CD14-positive monocyte (primary cell): ENCODE data around the gene LCE3B. TPM values are rescaled to one million over a fixed set of nuclear protein-coding genes. Genes with fewer than 3 reads are reported as not detected.

ENCODE experiments used
- DNase-seq, 3 donors: peaks; one replicate each; pipeline ENCODE4 v3.0.0-alpha.2; 2011 to 2022
- H2AFZ ChIP-seq: 2 replicates; pipeline ENCODE4 v1.6.0; 2012; ENCODE audit warnings: mild to moderate bottlenecking, low read depth, low read length, inconsistent platforms; ENCODE audit not compliant: insufficient read depth, poor library complexity, severe bottlenecking
- H3K27ac ChIP-seq, 2 donors: 1 replicate in 1 of 2; 2 replicates in 1 of 2; pipeline ENCODE4 v1.5.1; 2012 to 2013; ENCODE audit warnings: low read length in 2 of 2, control low read depth in 1 of 2, inconsistent platforms in 1 of 2, low read depth in 1 of 2, mild to moderate bottlenecking in 1 of 2
- H3K27me3 ChIP-seq, 2 donors: one replicate each; pipeline versions ENCODE4 v1.6.0 to v1.6.1; 2011 to 2013; ENCODE audit warnings: low read length in 2 of 2; ENCODE audit not compliant: control insufficient read depth in 2 of 2, insufficient read depth in 2 of 2
- H3K36me3 ChIP-seq, 2 donors: replicated peaks in 1 of 2; 1 replicate in 1 of 2; 2 replicates in 1 of 2; pipeline versions ENCODE4 v1.5.1 to v1.6.1; 2012 to 2013; ENCODE audit warnings: low read length in 2 of 2, control low read depth in 1 of 2, inconsistent platforms in 1 of 2, mild to moderate bottlenecking in 1 of 2; ENCODE audit not compliant: insufficient read depth in 2 of 2, control insufficient read depth in 1 of 2
- H3K4me1 ChIP-seq, 2 donors: 1 replicate in 1 of 2; 2 replicates in 1 of 2; pipeline versions ENCODE4 v1.5.1 to v1.6.1; 2012 to 2013; ENCODE audit warnings: low read length in 2 of 2, control low read depth in 1 of 2, inconsistent platforms in 1 of 2, mild to moderate bottlenecking in 1 of 2, moderate library complexity in 1 of 2; ENCODE audit not compliant: insufficient read depth in 2 of 2, control insufficient read depth in 1 of 2
- H3K4me2 ChIP-seq: replicated peaks from 2 replicates; pipeline ENCODE3; 2012; ENCODE audit warnings: low read length, moderate library complexity, mild to moderate bottlenecking; ENCODE audit not compliant: poor library complexity, severe bottlenecking; ENCODE audit errors: extremely low read depth
- H3K4me3 ChIP-seq, 3 experiments: fragments of 200-600 bp in 1 of 3; sonication (generic) in 1 of 3; replicated peaks in 1 of 3; 1 replicate in 2 of 3; 2 replicates in 1 of 3; pipeline ENCODE4 v1.5.1; 2011 to 2013; ENCODE audit warnings: low read length in 3 of 3, mild to moderate bottlenecking in 3 of 3, control low read depth in 2 of 3, low read depth in 2 of 3, inconsistent platforms in 1 of 3, moderate library complexity in 1 of 3
- H3K79me2 ChIP-seq: 2 replicates; pipeline ENCODE4 v1.6.0; 2012; ENCODE audit warnings: mild to moderate bottlenecking, control low read depth, inconsistent platforms, low read length, moderate library complexity; ENCODE audit not compliant: insufficient read depth
- H3K9ac ChIP-seq: 2 replicates; pipeline ENCODE4 v1.6.0; 2017; ENCODE audit warnings: low read length, mild to moderate bottlenecking; ENCODE audit not compliant: insufficient read depth, poor library complexity, severe bottlenecking
- H3K9me3 ChIP-seq, 2 donors: replicated peaks in 1 of 2; 1 replicate in 1 of 2; 2 replicates in 1 of 2; pipeline versions ENCODE4 v1.5.1 to v1.6.1; 2012 to 2013; ENCODE audit warnings: low read length in 2 of 2, control low read depth in 1 of 2; ENCODE audit not compliant: control insufficient read depth in 1 of 2, insufficient read depth in 1 of 2
- H4K20me1 ChIP-seq: 2 replicates; pipeline ENCODE4 v1.6.0; 2012; ENCODE audit warnings: mild to moderate bottlenecking, low read length, control low read depth, moderate library complexity; ENCODE audit not compliant: insufficient read depth
- H3K27ac Mint-ChIP-seq, 7 donors: one replicate each; pipeline ENCODE4 v1.8.0; 2020; ENCODE audit warnings: mild to moderate bottlenecking in 7 of 7, mixed read lengths in 7 of 7, moderate library complexity in 6 of 7, inconsistent platforms in 2 of 7
- H3K27me3 Mint-ChIP-seq, 3 donors: one replicate each; pipeline ENCODE4 v1.8.0; 2021 to 2022; ENCODE audit warnings: low read depth in 3 of 3, mild to moderate bottlenecking in 3 of 3, mixed read lengths in 3 of 3, moderate library complexity in 3 of 3, inconsistent platforms in 1 of 3
- H3K36me3 Mint-ChIP-seq, 2 donors: one replicate each; pipeline ENCODE4 v1.8.0; 2020; ENCODE audit warnings: mixed read lengths in 2 of 2, inconsistent platforms in 1 of 2, mild to moderate bottlenecking in 1 of 2
- H3K4me1 Mint-ChIP-seq: one replicate; pipeline ENCODE4 v1.8.0; 2020; ENCODE audit warnings: mild to moderate bottlenecking, mixed read lengths
- H3K4me3 Mint-ChIP-seq, 2 donors: one replicate each; pipeline ENCODE4 v1.8.0; 2020; ENCODE audit warnings: mild to moderate bottlenecking in 2 of 2, mixed read lengths in 2 of 2, moderate library complexity in 1 of 2
- H3K9me3 Mint-ChIP-seq, 7 donors: one replicate each; pipeline ENCODE4 v1.8.0; 2020 to 2022; ENCODE audit warnings: mixed read lengths in 7 of 7, mild to moderate bottlenecking in 6 of 7, moderate library complexity in 6 of 7, inconsistent platforms in 2 of 7
- CTCF ChIP-seq: fragments of 200-600 bp; IDR thresholded peaks from one replicate; pipeline ENCODE4 v1.8.0; 2022; ENCODE audit warnings: antibody characterized with exemption, mild to moderate bottlenecking
- WGBS: methylation state at CpG from one replicate; pipeline ENCODE4 v1.1.5; 2013; ENCODE audit warnings: missing lambda C conversion rate; ENCODE audit not compliant: insufficient coverage; 5-methylcytosine and 5-hydroxymethylcytosine counted together
- intact Hi-C, 2 donors: fragments of 100-400 bp; cut with micrococcal nuclease; formaldehyde crosslinking; loops; one replicate each; pipeline versions ENCODE4 v1.15.0 to v1.15.1; 2023
- polyA plus RNA-seq, 3 donors: library from polyadenylated mRNA; depleted of rRNA in 1 of 3; unstranded in 2 of 3; stranded (reverse) in 1 of 3; fragments of 300-500 nt in 2 of 3; fragments of >200 nt in 1 of 3; fragmentation: Illumina TruSeq in 2 of 3; gene quantifications; 1 replicate in 2 of 3; 2 replicates in 1 of 3; pipeline ENCODE4 v1.2.3, GENCODE V29; 2012 to 2021

Gene LCE3B
- polyA plus RNA-seq, 3 donors: not detected

- H3K36me3 Mint-ChIP-seq: no peaks in the 10 kb centered on the region
- intact Hi-C loops: no loop called here
- Histone ChIP-seq H3K27me3 (no peaks in the 10 kb centered on the region), H3K9me3 (peaks cover 7 to 12% of the 10 kb centered on the region in 2 donors), H3K9ac (no peak within 1 kb of the TSS), H3K4me1 (no peaks in the 10 kb centered on the region), H3K79me2 (no peaks in the 10 kb centered on the region), H3K36me3 (no peaks in the 10 kb centered on the region), H3K27ac (no peak within 1 kb of the TSS), H4K20me1 (no peaks in the 10 kb centered on the region), H3K4me2 (no peak within 1 kb of the TSS), H2AFZ (no peak within 1 kb of the TSS), H3K4me3 (no peak within 1 kb of the TSS)
- peaks cover 0 to 3% (median 0%) of the 10 kb centered on the region in 3 donors for H3K27me3 Mint-ChIP-seq
- WGBS: no CpG with 5 or more reads among the region's 4 CpGs
- H3K4me3 Mint-ChIP-seq: no peak within 1 kb of the TSS
- H3K27ac Mint-ChIP-seq: no peak within 1 kb of the TSS
- no peak for TF ChIP-seq CTCF
- no peaks in the 10 kb centered on the region for H3K4me1 Mint-ChIP-seq
- DNase-seq: no peak
- peaks cover 0 to 2% (median 0%) of the 10 kb centered on the region in 7 donors for H3K9me3 Mint-ChIP-seq
Observed at GRCh38 chr1:152599934-152600333, 13.7 kb upstream of the LCE3B start, which contains the start of gene LCE3C. Gene LCE3C, plus strand, starts transcription at chr1:152600234. Its CDS starts 498 bp downstream, at chr1:152600732.

GRCh38 chr1:152621993-152622392 lies 8.4 kb downstream of the LCE3B start:
- no peaks in the 10 kb centered on the region for H3K36me3 ChIP-seq
- Mint-ChIP-seq H3K27me3 (peaks cover 5 to 8% (median 6%) of the 10 kb centered on the region in 3 donors), H3K9me3 (peaks cover 11 to 29% (median 20%) of the 10 kb centered on the region in 7 donors), H3K4me1 (peaks cover 21% of the 10 kb centered on the region), H3K27ac (no peak overlapping the region), H3K4me3 (no peak overlapping the region), H3K36me3 (no peaks in the 10 kb centered on the region)
- H3K4me2 ChIP-seq: no peak overlapping the region
- H3K4me1 ChIP-seq: peaks cover 8 to 17% of the 10 kb centered on the region in 2 donors
- H3K9ac ChIP-seq: no peak overlapping the region
- no peak overlapping the region for H3K27ac ChIP-seq
- no peak for TF ChIP-seq CTCF
- peaks cover 5 to 13% of the 10 kb centered on the region in 2 donors for H3K9me3 ChIP-seq
- H4K20me1 ChIP-seq: no peaks in the 10 kb centered on the region
- H2AFZ ChIP-seq: peak overlapping the region; percentile 50
- no peaks in the 10 kb centered on the region for H3K79me2 ChIP-seq
- no peaks in the 10 kb centered on the region for H3K27me3 ChIP-seq
- H3K4me3 ChIP-seq: no peak overlapping the region
- 63% methylated on average over 3 of the region's 3 CpGs for WGBS
- DNase-seq: no peak
- intact Hi-C loops: loop anchor here in 1 of 2 donors (10.0 kb wide), 1 partner anchor 47 kb away; no protein-coding TSS in a partner anchor
